Smooth muscle cell of the pulmonary artery (primary cell): ENCODE measurements around the gene MLANA. TPM values are rescaled to one million over a fixed set of nuclear protein-coding genes. Genes with fewer than 3 reads are reported as not detected.

ENCODE experiments used
- total RNA-seq: library from RNA; depleted of rRNA; stranded (reverse); fragments of >200 nt; gene quantifications from 2 replicates; pipeline ENCODE4 v1.2.3, GENCODE V29; 2014

MLANA gene
- total RNA-seq: not detected in 2 replicates

GRCh38 chr9:5890641-5891040, at the start of gene MLANA:
Gene MLANA (plus strand): TSS chr9:5890889. CDS start chr9:5892475, 1,586 bp downstream.

Other genes starting within 250 kb of the MLANA start
- 27.4 and 31.9 TPM in 2 replicates for gene ERMP1, start 57.8 kb upstream of the MLANA start, total RNA-seq
- gene RANBP6, start 124.7 kb downstream of the MLANA start, total RNA-seq: 21.0 and 29.5 TPM in 2 replicates